Measurements from ENCODE around the gene JAKMIP3. TPM values are rescaled to one million over a fixed set of nuclear protein-coding genes. Genes with fewer than 3 reads are reported as not detected.

The JAKMIP3 gene
- total and polyA plus RNA-seq, 2 donors (not counting 1 experiment from before 2014, with no cell fraction given) = 0.17 to 0.21 TPM

DNA sequence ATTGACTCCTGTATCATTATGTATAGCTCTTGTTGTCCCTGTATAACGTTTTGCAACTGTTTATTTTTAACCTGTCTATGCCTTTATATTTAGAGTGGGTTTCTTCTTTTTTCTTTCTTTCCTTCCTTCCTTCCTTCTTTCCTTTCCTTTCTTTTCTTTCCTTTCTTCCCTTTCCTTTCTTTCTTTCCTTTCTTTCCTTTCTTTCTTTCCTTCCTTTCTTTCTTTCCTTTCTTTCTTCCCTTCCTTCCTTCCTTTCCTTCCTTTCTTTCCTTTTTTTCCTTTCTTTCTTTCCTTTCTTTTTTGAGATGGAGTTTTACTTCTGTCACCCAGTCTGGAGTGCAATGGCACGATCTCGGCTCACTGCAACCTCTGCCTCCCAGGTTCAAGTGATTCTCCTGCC is 5.9 kb downstream of the JAKMIP3 start:
- no peak overlapping the region for H3K27ac ChIP-seq (ENCODE audit: low read length in 2 of 2)
- no peak overlapping the region for H3K4me3 Mint-ChIP-seq
- H3K36me3 ChIP-seq (replicated peaks in 1 of 2; ENCODE audit: control extremely low read depth in 1 of 2, control insufficient read depth in 1 of 2, extremely low read depth in 1 of 2, insufficient read depth in 2 of 2, low read length in 1 of 2) = no peaks in the 10 kb centered on the region
- H3K27me3 Mint-ChIP-seq = peaks cover 12% of the 10 kb centered on the region
- no peak for TF ChIP-seq EZH2 (IDR thresholded peaks at IDR 0.05; ENCODE audit: borderline replicate concordance, insufficient read depth, low read depth, low read length, poor library complexity, severe bottlenecking)
- TF ChIP-seq, protein P1, sequence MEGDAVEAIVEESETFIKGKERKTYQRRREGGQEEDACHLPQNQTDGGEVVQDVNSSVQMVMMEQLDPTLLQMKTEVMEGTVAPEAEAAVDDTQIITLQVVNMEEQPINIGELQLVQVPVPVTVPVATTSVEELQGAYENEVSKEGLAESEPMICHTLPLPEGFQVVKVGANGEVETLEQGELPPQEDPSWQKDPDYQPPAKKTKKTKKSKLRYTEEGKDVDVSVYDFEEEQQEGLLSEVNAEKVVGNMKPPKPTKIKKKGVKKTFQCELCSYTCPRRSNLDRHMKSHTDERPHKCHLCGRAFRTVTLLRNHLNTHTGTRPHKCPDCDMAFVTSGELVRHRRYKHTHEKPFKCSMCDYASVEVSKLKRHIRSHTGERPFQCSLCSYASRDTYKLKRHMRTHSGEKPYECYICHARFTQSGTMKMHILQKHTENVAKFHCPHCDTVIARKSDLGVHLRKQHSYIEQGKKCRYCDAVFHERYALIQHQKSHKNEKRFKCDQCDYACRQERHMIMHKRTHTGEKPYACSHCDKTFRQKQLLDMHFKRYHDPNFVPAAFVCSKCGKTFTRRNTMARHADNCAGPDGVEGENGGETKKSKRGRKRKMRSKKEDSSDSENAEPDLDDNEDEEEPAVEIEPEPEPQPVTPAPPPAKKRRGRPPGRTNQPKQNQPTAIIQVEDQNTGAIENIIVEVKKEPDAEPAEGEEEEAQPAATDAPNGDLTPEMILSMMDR (IDR thresholded peaks at IDR 0.05) = no peak
- H2AFZ ChIP-seq (ENCODE audit: insufficient read depth, low read depth, low read length, poor library complexity, severe bottlenecking) = no peak overlapping the region
- ATAC-seq (ENCODE audit: low read depth) (no peak), DNase-seq (no peak)
- 100% methylated on average over 2 of the region's 3 CpGs for WGBS (ENCODE audit: insufficient coverage)
- H3K27me3 ChIP-seq (replicated peaks in 1 of 4; ENCODE audit: control extremely low read depth in 1 of 4, control insufficient read depth in 3 of 4, insufficient read depth in 4 of 4, low read length in 3 of 4) = no peaks in the 10 kb centered on the region
- no peaks in the 10 kb centered on the region for H3K4me1 Mint-ChIP-seq
- H3K9me3 ChIP-seq (ENCODE audit: control extremely low read depth in 1 of 3, control insufficient read depth in 2 of 3, insufficient read depth in 1 of 3, low read length in 2 of 3) = peaks cover 0 to 15% (median 0%) of the 10 kb centered on the region in 3 donors
- POLR2A ChIA-PET = no interaction called here
- H3K27ac Mint-ChIP-seq = no peak overlapping the region
- CTCF ChIA-PET = no interaction called here
- peaks cover 7% of the 10 kb centered on the region for H3K9me3 Mint-ChIP-seq (ENCODE audit: insufficient read depth)
- no peaks in the 10 kb centered on the region for H4K20me1 ChIP-seq (ENCODE audit: control insufficient read depth, insufficient read depth, low read length, poor library complexity, severe bottlenecking)
- H3K9ac ChIP-seq (ENCODE audit: low read length) = no peak overlapping the region
- H3K79me2 ChIP-seq (ENCODE audit: control insufficient read depth, insufficient read depth, low read length) = no peaks in the 10 kb centered on the region
- H3K4me3 ChIP-seq (ENCODE audit: control extremely low read depth in 1 of 5, extremely low read depth in 1 of 5, insufficient read depth in 1 of 5, low read depth in 2 of 5, low read length in 4 of 5) = no peak overlapping the region
- intact Hi-C loops (cut with micrococcal nuclease) = no loop called here
- H3K4me2 ChIP-seq (replicated peaks; ENCODE audit: low read depth, low read length, poor library complexity, severe bottlenecking) = no peak overlapping the region
- no peaks in the 10 kb centered on the region for H3K4me1 ChIP-seq (ENCODE audit: control insufficient read depth in 2 of 2, insufficient read depth in 2 of 2, low read length in 2 of 2)

GRCh38 chr10:132075909-132076577 is 10.3 kb downstream of the JAKMIP3 start:
- Mint-ChIP-seq H3K9me3 (ENCODE audit: insufficient read depth) (peaks cover 7% of the 10 kb centered on the region), H3K27me3 (peaks cover 23% of the 10 kb centered on the region), H3K4me1 (no peaks in the 10 kb centered on the region), H3K27ac (no peak overlapping the region), H3K4me3 (no peak overlapping the region)
- ChIA-PET CTCF (no interaction called here), POLR2A (no interaction called here)
- intact Hi-C loops (cut with micrococcal nuclease) = no loop called here
- Histone ChIP-seq H3K9me3 (ENCODE audit: control extremely low read depth in 1 of 3, control insufficient read depth in 2 of 3, insufficient read depth in 1 of 3, low read length in 2 of 3) (peaks cover 0 to 12% (median 0%) of the 10 kb centered on the region in 3 donors), H4K20me1 (ENCODE audit: control insufficient read depth, insufficient read depth, low read length, poor library complexity, severe bottlenecking) (no peaks in the 10 kb centered on the region), H3K79me2 (ENCODE audit: control insufficient read depth, insufficient read depth, low read length) (no peaks in the 10 kb centered on the region), H2AFZ (ENCODE audit: insufficient read depth, low read depth, low read length, poor library complexity, severe bottlenecking) (no peak overlapping the region), H3K4me3 (ENCODE audit: control extremely low read depth in 1 of 5, extremely low read depth in 1 of 5, insufficient read depth in 1 of 5, low read depth in 2 of 5, low read length in 4 of 5) (no peak overlapping the region), H3K4me2 (replicated peaks; ENCODE audit: low read depth, low read length, poor library complexity, severe bottlenecking) (no peak overlapping the region), H3K36me3 (replicated peaks in 1 of 2; ENCODE audit: control extremely low read depth in 1 of 2, control insufficient read depth in 1 of 2, extremely low read depth in 1 of 2, insufficient read depth in 2 of 2, low read length in 1 of 2) (no peaks in the 10 kb centered on the region), H3K4me1 (ENCODE audit: control insufficient read depth in 2 of 2, insufficient read depth in 2 of 2, low read length in 2 of 2) (no peaks in the 10 kb centered on the region), H3K9ac (ENCODE audit: low read length) (no peak overlapping the region), H3K27ac (ENCODE audit: low read length in 2 of 2) (no peak overlapping the region), H3K27me3 (replicated peaks in 1 of 4; ENCODE audit: control extremely low read depth in 1 of 4, control insufficient read depth in 3 of 4, insufficient read depth in 4 of 4, low read length in 3 of 4) (no peaks in the 10 kb centered on the region)
- WGBS (ENCODE audit: insufficient coverage) = 79% methylated on average over 16 of the region's 17 CpGs
- DNase-seq (no peak), ATAC-seq (ENCODE audit: low read depth) (no peak)
- no peak for TF ChIP-seq EZH2 (IDR thresholded peaks at IDR 0.05; ENCODE audit: borderline replicate concordance, insufficient read depth, low read depth, low read length, poor library complexity, severe bottlenecking)
- TF ChIP-seq, protein P1 (IDR thresholded peaks at IDR 0.05) = no peak
